Measurements from ENCODE around the gene SLC12A7. TPM values are rescaled to one million over a fixed set of nuclear protein-coding genes. Genes with fewer than 3 reads are reported as not detected.

The SLC12A7 gene
- total RNA-seq, 2 donors from 2014 or later = 58.9 to 61.6 TPM

- Histone ChIP-seq H3K27me3 (ENCODE audit: control insufficient read depth, insufficient read depth, low read length, poor library complexity, severe bottlenecking) (no peaks in the 10 kb centered on the region), H3K4me1 (ENCODE audit: control insufficient read depth, insufficient read depth, low read length) (no peaks in the 10 kb centered on the region), H3K36me3 (ENCODE audit: control insufficient read depth, insufficient read depth, low read length) (no peaks in the 10 kb centered on the region), H3K4me3 (ENCODE audit: low read length) (no peak overlapping the region), H3K9me3 (ENCODE audit: control insufficient read depth, low read length) (no peaks in the 10 kb centered on the region), H3K27ac (ENCODE audit: low read depth, low read length) (no peak overlapping the region), H3K9ac (ENCODE audit: extremely low read depth, low read length, poor library complexity, severe bottlenecking) (no peak overlapping the region)
- H3K9me3 Mint-ChIP-seq = no peaks in the 10 kb centered on the region
- no peak overlapping the region for H3K27ac Mint-ChIP-seq
- no peak overlapping the region for H3K4me3 Mint-ChIP-seq
- peaks cover 9% of the 10 kb centered on the region for H3K4me1 Mint-ChIP-seq
- H3K36me3 Mint-ChIP-seq (ENCODE audit: low read depth) = no peaks in the 10 kb centered on the region
- DNase-seq = no peak
- TF ChIP-seq CTCF (conservative IDR thresholded peaks at IDR 0.05) = no peak
- no peaks in the 10 kb centered on the region for H3K27me3 Mint-ChIP-seq (ENCODE audit: insufficient read depth)
- 94 to 98% methylated on average over 29 to 37 of the region's 37 CpGs for WGBS, 2 experiments (ENCODE audit: insufficient coverage in 1 of 2, insufficient read length in 1 of 2)
Measured at GRCh38 chr5:1139331-1140170, 27.7 kb upstream of the SLC12A7 start.

GRCh38 chr5:1138445-1139245 lies 26.8 kb upstream of the SLC12A7 start:
- H3K4me1 ChIP-seq (ENCODE audit: control insufficient read depth, insufficient read depth, low read length) = no peaks in the 10 kb centered on the region
- H3K36me3 Mint-ChIP-seq (ENCODE audit: low read depth) = no peaks in the 10 kb centered on the region
- no peaks in the 10 kb centered on the region for H3K27me3 Mint-ChIP-seq (ENCODE audit: insufficient read depth)
- no peaks in the 10 kb centered on the region for H3K36me3 ChIP-seq (ENCODE audit: control insufficient read depth, insufficient read depth, low read length)
- no peak overlapping the region for H3K27ac Mint-ChIP-seq
- DNase-seq = no peak
- no peak overlapping the region for H3K27ac ChIP-seq (ENCODE audit: low read depth, low read length)
- H3K4me3 Mint-ChIP-seq = no peak overlapping the region
- H3K27me3 ChIP-seq (ENCODE audit: control insufficient read depth, insufficient read depth, low read length, poor library complexity, severe bottlenecking) = no peaks in the 10 kb centered on the region
- no peak overlapping the region for H3K4me3 ChIP-seq (ENCODE audit: low read length)
- H3K9me3 Mint-ChIP-seq = no peaks in the 10 kb centered on the region
- H3K4me1 Mint-ChIP-seq = peaks cover 7% of the 10 kb centered on the region
- H3K9ac ChIP-seq (ENCODE audit: extremely low read depth, low read length, poor library complexity, severe bottlenecking) = no peak overlapping the region
- H3K9me3 ChIP-seq (ENCODE audit: control insufficient read depth, low read length) = no peaks in the 10 kb centered on the region
- 91 to 100% methylated on average over 7 to 16 of the region's 16 CpGs for WGBS, 2 experiments (ENCODE audit: insufficient coverage in 1 of 2, insufficient read length in 1 of 2)
- no peak for TF ChIP-seq CTCF (conservative IDR thresholded peaks at IDR 0.05)

GRCh38 chr5:1137567-1138444 lies 25.9 kb upstream of the SLC12A7 start:
- Mint-ChIP-seq H3K36me3 (ENCODE audit: low read depth) (no peaks in the 10 kb centered on the region), H3K27ac (no peak overlapping the region), H3K4me1 (peaks cover 7% of the 10 kb centered on the region), H3K9me3 (no peaks in the 10 kb centered on the region), H3K4me3 (no peak overlapping the region), H3K27me3 (ENCODE audit: insufficient read depth) (no peaks in the 10 kb centered on the region)
- Histone ChIP-seq H3K9me3 (ENCODE audit: control insufficient read depth, low read length) (no peaks in the 10 kb centered on the region), H3K27me3 (ENCODE audit: control insufficient read depth, insufficient read depth, low read length, poor library complexity, severe bottlenecking) (no peaks in the 10 kb centered on the region), H3K4me1 (ENCODE audit: control insufficient read depth, insufficient read depth, low read length) (no peaks in the 10 kb centered on the region), H3K27ac (ENCODE audit: low read depth, low read length) (no peak overlapping the region), H3K4me3 (ENCODE audit: low read length) (no peak overlapping the region), H3K36me3 (ENCODE audit: control insufficient read depth, insufficient read depth, low read length) (no peaks in the 10 kb centered on the region), H3K9ac (ENCODE audit: extremely low read depth, low read length, poor library complexity, severe bottlenecking) (no peak overlapping the region)
- WGBS, 2 experiments (ENCODE audit: insufficient coverage in 1 of 2, insufficient read length in 1 of 2) = 92% methylated on average over 15 to 30 of the region's 30 CpGs
- DNase-seq = no peak
- no peak for TF ChIP-seq CTCF (conservative IDR thresholded peaks at IDR 0.05)

Measured in endodermal cell (in vitro differentiated cells).